ENCODE measurements around the gene SHISA6. TPM values are rescaled to one million over a fixed set of nuclear protein-coding genes. Genes with fewer than 3 reads are reported as not detected.

The SHISA6 gene
- total RNA-seq, 2 donors from 2014 or later = under 0.01 to 0.52 TPM

DNA sequence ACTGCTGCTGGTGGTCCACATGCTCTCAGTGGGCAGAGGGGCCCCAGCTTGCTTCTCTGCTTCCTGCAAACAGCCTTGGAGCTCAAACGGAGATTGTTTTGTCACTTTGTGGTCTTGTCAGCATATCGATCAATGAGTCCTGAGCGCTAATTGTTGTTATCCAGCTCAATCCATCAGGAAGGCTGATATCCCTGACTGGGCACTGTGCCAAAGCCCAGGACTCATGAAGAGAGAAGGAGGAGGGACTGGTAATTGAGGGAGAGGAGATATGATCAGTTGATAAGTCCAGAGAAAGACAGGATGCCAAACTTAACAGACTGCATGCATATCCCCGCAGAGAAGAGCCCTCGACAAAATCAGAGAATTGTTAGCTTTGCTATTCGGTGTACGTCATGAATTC is 298.6 kb downstream of the SHISA6 start:
- Histone ChIP-seq H3K36me3 (replicated peaks in 1 of 2; ENCODE audit: insufficient read depth in 1 of 2, low read depth in 2 of 2) (no peaks in the 10 kb centered on the region), H3K27ac (no peak overlapping the region), H3K27me3 (no peaks in the 10 kb centered on the region), H3K4me1 (no peaks in the 10 kb centered on the region), H3K9me3 (no peaks in the 10 kb centered on the region), H3K4me3 (no peak overlapping the region)
- WGBS, 2 donors = 63 to 70% methylated on average over 7 of the region's 7 CpGs
- intact Hi-C loops (cut with DNase I) = no loop called here
- TF ChIP-seq, protein P1, sequence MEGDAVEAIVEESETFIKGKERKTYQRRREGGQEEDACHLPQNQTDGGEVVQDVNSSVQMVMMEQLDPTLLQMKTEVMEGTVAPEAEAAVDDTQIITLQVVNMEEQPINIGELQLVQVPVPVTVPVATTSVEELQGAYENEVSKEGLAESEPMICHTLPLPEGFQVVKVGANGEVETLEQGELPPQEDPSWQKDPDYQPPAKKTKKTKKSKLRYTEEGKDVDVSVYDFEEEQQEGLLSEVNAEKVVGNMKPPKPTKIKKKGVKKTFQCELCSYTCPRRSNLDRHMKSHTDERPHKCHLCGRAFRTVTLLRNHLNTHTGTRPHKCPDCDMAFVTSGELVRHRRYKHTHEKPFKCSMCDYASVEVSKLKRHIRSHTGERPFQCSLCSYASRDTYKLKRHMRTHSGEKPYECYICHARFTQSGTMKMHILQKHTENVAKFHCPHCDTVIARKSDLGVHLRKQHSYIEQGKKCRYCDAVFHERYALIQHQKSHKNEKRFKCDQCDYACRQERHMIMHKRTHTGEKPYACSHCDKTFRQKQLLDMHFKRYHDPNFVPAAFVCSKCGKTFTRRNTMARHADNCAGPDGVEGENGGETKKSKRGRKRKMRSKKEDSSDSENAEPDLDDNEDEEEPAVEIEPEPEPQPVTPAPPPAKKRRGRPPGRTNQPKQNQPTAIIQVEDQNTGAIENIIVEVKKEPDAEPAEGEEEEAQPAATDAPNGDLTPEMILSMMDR (IDR thresholded peaks at IDR 0.05) = no peak
- no peak for TF ChIP-seq POLR2A (IDR thresholded peaks at IDR 0.05)
- ATAC-seq (no peak), DNase-seq (no peak)

DNA sequence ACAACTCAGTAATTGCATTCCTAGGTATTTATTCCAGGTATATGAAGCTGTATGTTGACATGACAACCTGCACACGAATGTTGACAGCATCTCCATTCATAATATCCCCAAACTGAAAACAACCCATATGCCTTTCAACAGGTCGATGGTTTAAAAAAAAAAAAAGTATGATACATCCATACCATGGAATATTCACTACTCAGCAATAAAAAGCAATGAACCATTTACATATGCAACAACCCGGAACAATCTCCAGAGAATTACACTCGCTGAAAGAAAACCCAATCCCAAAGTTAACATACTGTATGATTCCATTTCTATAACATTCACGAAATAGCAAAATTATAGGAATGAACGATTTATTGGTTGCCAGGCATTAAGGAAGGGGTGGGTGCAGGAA is 304.0 kb downstream of the SHISA6 start:
- no peaks in the 10 kb centered on the region for H3K36me3 ChIP-seq (replicated peaks in 1 of 2; ENCODE audit: insufficient read depth in 1 of 2, low read depth in 2 of 2)
- no peak overlapping the region for H3K4me3 ChIP-seq
- H3K9me3 ChIP-seq = no peaks in the 10 kb centered on the region
- 87 to 89% methylated on average over 6 of the region's 6 CpGs for WGBS, 2 donors
- DNase-seq (no peak), ATAC-seq (no peak)
- TF ChIP-seq POLR2A (IDR thresholded peaks at IDR 0.05) = no peak
- TF ChIP-seq, protein P1 (IDR thresholded peaks at IDR 0.05) = no peak
- H3K27ac ChIP-seq = no peak overlapping the region
- H3K27me3 ChIP-seq = no peaks in the 10 kb centered on the region
- intact Hi-C loops (cut with DNase I) = no loop called here
- H3K4me1 ChIP-seq = peaks cover 3% of the 10 kb centered on the region

DNA sequence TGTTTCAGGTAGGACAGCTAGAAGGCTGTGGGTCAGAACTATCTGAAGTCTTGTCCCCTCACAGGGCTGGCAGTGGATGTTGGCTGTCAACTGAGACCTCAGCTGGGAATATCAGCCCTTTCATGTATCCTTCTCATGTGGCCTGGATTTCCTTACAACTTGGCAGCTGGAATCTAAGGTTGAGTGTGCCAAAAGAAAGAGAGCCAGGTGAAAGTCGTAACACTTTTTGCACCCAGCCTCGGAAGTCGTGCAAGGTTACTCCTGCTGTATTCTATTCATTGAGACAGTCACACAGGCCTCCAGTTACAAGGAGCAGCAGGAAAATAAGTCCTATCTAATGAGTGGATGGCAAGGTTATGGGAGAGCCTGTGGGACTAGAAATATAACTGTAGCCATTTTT is 304.7 kb downstream of the SHISA6 start:
- ATAC-seq = peak; percentile 21
- DNase-seq = no peak

DNA sequence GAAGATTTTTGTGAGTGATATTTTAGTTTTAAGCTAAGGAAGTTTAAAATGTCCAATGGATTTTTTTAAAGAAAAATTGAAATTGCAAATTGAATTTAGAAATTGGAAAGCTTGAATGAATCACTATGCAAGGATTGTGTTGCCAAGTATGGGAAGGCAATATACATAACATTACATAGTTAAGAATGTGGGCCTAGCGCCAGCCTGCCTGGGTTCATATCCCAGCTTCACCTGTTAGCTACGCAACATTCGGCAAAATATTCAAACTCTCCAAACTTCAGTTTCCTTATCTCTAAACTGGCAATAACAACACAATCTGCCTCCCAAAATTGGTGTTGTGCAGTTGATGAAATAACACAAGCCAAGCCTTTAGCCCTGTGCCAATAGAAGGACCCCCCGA is 306.8 kb downstream of the SHISA6 start:
- 91 to 96% methylated on average over 4 of the region's 4 CpGs for WGBS, 2 donors

More for the DNA sequence above, 304.7 kb downstream of the SHISA6 start:
- 36 to 65% methylated on average over 3 of the region's 3 CpGs for WGBS, 2 donors
- H3K36me3 ChIP-seq (replicated peaks in 1 of 2; ENCODE audit: insufficient read depth in 1 of 2, low read depth in 2 of 2) = no peaks in the 10 kb centered on the region
- H3K9me3 ChIP-seq = no peaks in the 10 kb centered on the region
- peaks cover 3% of the 10 kb centered on the region for H3K4me1 ChIP-seq
- no peak overlapping the region for H3K27ac ChIP-seq
- no peaks in the 10 kb centered on the region for H3K27me3 ChIP-seq
- intact Hi-C loops (cut with DNase I) = no loop called here
- no peak overlapping the region for H3K4me3 ChIP-seq
- TF ChIP-seq POLR2A (IDR thresholded peaks at IDR 0.05) = no peak
- TF ChIP-seq, protein P1 (IDR thresholded peaks at IDR 0.05) = no peak

DNA sequence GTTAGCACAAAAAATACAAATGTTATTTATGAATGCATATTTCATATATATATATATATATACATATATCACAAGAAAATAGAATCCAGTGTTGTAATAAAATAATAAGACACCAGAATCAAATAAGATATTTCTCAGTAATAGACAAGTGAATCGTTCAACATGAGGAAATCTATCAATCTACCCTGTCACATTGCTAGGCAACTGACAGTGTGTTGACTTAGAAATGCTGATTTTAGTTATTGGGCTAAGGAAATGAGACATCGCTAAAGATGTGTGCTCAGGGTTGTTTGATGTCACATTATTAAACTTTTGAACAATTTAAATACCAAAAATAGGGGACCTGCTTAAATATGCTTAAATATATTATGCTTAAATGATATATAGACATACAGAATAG is 307.4 kb downstream of the SHISA6 start:
- intact Hi-C loops (cut with DNase I) = no loop called here

More for the DNA sequence above, 306.8 kb downstream of the SHISA6 start:
- intact Hi-C loops (cut with DNase I) = no loop called here
- H3K4me3 ChIP-seq = no peak overlapping the region
- no peaks in the 10 kb centered on the region for H3K36me3 ChIP-seq (replicated peaks in 1 of 2; ENCODE audit: insufficient read depth in 1 of 2, low read depth in 2 of 2)
- no peak overlapping the region for H3K27ac ChIP-seq
- peaks cover 3% of the 10 kb centered on the region for H3K4me1 ChIP-seq
- no peak for TF ChIP-seq POLR2A (IDR thresholded peaks at IDR 0.05)
- TF ChIP-seq, protein P1 (IDR thresholded peaks at IDR 0.05) = no peak
- no peaks in the 10 kb centered on the region for H3K27me3 ChIP-seq
- DNase-seq (no peak), ATAC-seq (no peak)
- H3K9me3 ChIP-seq = no peaks in the 10 kb centered on the region

More for the DNA sequence above, 307.4 kb downstream of the SHISA6 start:
- ATAC-seq (no peak), DNase-seq (no peak)
- Histone ChIP-seq H3K36me3 (replicated peaks in 1 of 2; ENCODE audit: insufficient read depth in 1 of 2, low read depth in 2 of 2) (no peaks in the 10 kb centered on the region), H3K27ac (no peak overlapping the region), H3K4me1 (peaks cover 3% of the 10 kb centered on the region), H3K4me3 (no peak overlapping the region), H3K9me3 (no peaks in the 10 kb centered on the region), H3K27me3 (no peaks in the 10 kb centered on the region)
- no peak for TF ChIP-seq POLR2A (IDR thresholded peaks at IDR 0.05)
- 49 to 63% methylated on average over 2 of the region's 2 CpGs for WGBS, 2 donors
